ENCODE results near the gene PRKG1.

DNA sequence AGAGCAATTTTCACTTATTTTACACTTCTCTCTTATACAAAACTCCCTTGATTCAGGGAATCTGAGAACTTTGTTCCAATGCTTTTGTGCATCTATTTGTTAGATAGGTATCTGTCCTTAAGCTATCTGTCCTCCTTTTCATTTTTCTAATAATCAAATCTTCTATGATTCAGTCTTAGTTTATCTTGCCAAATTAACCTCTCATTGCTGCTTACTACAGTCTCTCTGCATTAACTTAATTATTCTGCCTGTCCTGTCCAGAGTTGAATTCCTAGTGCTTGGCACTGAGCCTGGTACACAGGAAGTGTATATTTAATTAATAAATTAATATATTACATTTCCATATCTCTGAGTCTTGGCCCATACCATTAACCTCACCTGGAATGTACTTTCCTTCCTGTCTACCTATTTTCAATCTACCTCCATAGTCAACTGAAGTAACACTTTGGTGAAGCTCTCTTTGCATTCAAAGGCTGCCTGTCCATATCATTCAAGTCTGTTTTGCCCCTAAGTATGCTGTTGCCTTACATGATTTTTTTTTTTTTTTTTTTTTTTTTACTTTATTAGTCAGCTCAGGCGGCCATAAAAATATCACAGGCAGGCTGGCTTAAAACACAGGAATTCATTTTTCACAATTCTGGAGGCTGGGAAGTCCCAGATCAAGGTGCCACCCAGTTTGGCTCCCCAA lies 691.1 kb downstream of the PRKG1 start:
- TF ChIP-seq, protein P1, sequence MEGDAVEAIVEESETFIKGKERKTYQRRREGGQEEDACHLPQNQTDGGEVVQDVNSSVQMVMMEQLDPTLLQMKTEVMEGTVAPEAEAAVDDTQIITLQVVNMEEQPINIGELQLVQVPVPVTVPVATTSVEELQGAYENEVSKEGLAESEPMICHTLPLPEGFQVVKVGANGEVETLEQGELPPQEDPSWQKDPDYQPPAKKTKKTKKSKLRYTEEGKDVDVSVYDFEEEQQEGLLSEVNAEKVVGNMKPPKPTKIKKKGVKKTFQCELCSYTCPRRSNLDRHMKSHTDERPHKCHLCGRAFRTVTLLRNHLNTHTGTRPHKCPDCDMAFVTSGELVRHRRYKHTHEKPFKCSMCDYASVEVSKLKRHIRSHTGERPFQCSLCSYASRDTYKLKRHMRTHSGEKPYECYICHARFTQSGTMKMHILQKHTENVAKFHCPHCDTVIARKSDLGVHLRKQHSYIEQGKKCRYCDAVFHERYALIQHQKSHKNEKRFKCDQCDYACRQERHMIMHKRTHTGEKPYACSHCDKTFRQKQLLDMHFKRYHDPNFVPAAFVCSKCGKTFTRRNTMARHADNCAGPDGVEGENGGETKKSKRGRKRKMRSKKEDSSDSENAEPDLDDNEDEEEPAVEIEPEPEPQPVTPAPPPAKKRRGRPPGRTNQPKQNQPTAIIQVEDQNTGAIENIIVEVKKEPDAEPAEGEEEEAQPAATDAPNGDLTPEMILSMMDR (IDR thresholded peaks at IDR 0.05; ENCODE audit: insufficient read depth, low read length) = no peak
- TF ChIP-seq, protein P2, sequence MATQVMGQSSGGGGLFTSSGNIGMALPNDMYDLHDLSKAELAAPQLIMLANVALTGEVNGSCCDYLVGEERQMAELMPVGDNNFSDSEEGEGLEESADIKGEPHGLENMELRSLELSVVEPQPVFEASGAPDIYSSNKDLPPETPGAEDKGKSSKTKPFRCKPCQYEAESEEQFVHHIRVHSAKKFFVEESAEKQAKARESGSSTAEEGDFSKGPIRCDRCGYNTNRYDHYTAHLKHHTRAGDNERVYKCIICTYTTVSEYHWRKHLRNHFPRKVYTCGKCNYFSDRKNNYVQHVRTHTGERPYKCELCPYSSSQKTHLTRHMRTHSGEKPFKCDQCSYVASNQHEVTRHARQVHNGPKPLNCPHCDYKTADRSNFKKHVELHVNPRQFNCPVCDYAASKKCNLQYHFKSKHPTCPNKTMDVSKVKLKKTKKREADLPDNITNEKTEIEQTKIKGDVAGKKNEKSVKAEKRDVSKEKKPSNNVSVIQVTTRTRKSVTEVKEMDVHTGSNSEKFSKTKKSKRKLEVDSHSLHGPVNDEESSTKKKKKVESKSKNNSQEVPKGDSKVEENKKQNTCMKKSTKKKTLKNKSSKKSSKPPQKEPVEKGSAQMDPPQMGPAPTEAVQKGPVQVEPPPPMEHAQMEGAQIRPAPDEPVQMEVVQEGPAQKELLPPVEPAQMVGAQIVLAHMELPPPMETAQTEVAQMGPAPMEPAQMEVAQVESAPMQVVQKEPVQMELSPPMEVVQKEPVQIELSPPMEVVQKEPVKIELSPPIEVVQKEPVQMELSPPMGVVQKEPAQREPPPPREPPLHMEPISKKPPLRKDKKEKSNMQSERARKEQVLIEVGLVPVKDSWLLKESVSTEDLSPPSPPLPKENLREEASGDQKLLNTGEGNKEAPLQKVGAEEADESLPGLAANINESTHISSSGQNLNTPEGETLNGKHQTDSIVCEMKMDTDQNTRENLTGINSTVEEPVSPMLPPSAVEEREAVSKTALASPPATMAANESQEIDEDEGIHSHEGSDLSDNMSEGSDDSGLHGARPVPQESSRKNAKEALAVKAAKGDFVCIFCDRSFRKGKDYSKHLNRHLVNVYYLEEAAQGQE (IDR thresholded peaks at IDR 0.05; ENCODE audit: insufficient replicate concordance, low read depth) = no peak

Data from HL-60 (cell line).